ENCODE measurements around the gene TNC. TPM values are rescaled to one million over a fixed set of nuclear protein-coding genes. Genes with fewer than 3 reads are reported as not detected.

The TNC gene
- total RNA-seq, 3 donors from 2014 or later (not counting 1 experiment from before 2014, with no cell fraction given) = not detected

DNA sequence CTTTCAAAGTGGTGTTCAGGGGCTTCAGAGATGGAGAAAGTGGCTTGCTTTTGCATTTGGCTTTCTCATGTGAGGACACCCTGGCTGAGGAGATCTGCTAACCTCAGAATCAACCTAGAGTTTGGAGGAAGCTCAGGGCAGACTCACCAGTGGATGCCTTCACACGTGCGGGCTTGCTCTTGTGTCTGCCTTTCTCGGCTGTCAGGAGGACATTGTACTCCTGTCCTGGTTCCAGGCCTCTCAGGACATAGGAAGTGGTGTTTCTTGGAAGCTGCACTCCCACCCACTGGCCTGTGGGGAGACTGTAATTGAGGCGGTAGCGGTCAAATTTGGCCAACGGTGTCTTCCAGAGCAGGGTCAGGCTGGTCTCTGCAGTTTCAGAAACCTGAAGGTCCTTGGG lies 44.5 kb downstream of the TNC start:
- WGBS (ENCODE audit: insufficient coverage) = 95% methylated on average over 6 of the region's 6 CpGs
- Mint-ChIP-seq H3K27ac (no peak overlapping the region), H3K27me3 (ENCODE audit: low read depth in 2 of 2) (peaks cover 0 to 13% of the 10 kb centered on the region in 2 donors), H3K9me3 (no peaks in the 10 kb centered on the region), H3K4me3 (no peak overlapping the region), H3K36me3 (no peaks in the 10 kb centered on the region), H3K4me1 (no peaks in the 10 kb centered on the region)
- no peaks in the 10 kb centered on the region for H3K4me1 ChIP-seq (ENCODE audit: control insufficient read depth, insufficient read depth, low read length)
- H3K9me3 ChIP-seq (ENCODE audit: control insufficient read depth, insufficient read depth, low read length) = no peaks in the 10 kb centered on the region
- H3K27ac ChIP-seq (ENCODE audit: low read length) = no peak overlapping the region
- no peaks in the 10 kb centered on the region for H3K36me3 ChIP-seq (ENCODE audit: control insufficient read depth, insufficient read depth, low read length)
- ATAC-seq (no peak), DNase-seq (no peak)
- no peaks in the 10 kb centered on the region for H3K27me3 ChIP-seq (ENCODE audit: control insufficient read depth, insufficient read depth, low read length)
- TF ChIP-seq, protein P1, sequence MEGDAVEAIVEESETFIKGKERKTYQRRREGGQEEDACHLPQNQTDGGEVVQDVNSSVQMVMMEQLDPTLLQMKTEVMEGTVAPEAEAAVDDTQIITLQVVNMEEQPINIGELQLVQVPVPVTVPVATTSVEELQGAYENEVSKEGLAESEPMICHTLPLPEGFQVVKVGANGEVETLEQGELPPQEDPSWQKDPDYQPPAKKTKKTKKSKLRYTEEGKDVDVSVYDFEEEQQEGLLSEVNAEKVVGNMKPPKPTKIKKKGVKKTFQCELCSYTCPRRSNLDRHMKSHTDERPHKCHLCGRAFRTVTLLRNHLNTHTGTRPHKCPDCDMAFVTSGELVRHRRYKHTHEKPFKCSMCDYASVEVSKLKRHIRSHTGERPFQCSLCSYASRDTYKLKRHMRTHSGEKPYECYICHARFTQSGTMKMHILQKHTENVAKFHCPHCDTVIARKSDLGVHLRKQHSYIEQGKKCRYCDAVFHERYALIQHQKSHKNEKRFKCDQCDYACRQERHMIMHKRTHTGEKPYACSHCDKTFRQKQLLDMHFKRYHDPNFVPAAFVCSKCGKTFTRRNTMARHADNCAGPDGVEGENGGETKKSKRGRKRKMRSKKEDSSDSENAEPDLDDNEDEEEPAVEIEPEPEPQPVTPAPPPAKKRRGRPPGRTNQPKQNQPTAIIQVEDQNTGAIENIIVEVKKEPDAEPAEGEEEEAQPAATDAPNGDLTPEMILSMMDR (IDR thresholded peaks at IDR 0.05) = no peak
- no peak overlapping the region for H3K4me3 ChIP-seq (ENCODE audit: low read length)
- intact Hi-C loops (cut with micrococcal nuclease) = no loop called here

DNA sequence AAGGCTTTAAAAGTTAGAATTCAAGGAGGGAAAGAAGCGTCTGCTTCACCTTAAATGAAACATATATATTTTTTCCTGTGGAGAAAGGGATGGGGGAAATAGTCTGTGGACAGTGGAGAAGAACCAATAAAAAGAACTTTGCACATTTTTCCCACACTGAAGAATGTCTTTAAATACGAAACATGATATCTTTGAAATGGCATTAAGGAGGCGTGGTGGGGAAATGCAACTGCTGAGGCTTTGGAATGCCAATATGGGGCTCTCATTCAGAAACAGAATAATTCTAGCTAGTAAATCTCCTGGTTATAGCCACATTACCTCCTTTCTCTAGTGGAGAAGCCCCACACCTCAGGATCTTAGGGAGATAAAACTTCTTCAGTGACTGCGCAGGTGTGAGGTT lies 46.8 kb downstream of the TNC start:
- H3K27ac ChIP-seq (ENCODE audit: low read length) = no peak overlapping the region
- no peaks in the 10 kb centered on the region for H3K4me1 Mint-ChIP-seq
- no peaks in the 10 kb centered on the region for H3K36me3 ChIP-seq (ENCODE audit: control insufficient read depth, insufficient read depth, low read length)
- no peaks in the 10 kb centered on the region for H3K4me1 ChIP-seq (ENCODE audit: control insufficient read depth, insufficient read depth, low read length)
- no peak for DNase-seq
- H3K9me3 Mint-ChIP-seq = no peaks in the 10 kb centered on the region
- WGBS (ENCODE audit: insufficient coverage) = 100% methylated on average over 2 of the region's 4 CpGs
- no peak for ATAC-seq
- no peaks in the 10 kb centered on the region for H3K27me3 ChIP-seq (ENCODE audit: control insufficient read depth, insufficient read depth, low read length)
- TF ChIP-seq, protein P1 (IDR thresholded peaks at IDR 0.05) = no peak
- intact Hi-C loops (cut with micrococcal nuclease) = no loop called here
- peaks cover 6 to 13% of the 10 kb centered on the region in 2 donors for H3K27me3 Mint-ChIP-seq (ENCODE audit: low read depth in 2 of 2)
- no peaks in the 10 kb centered on the region for H3K36me3 Mint-ChIP-seq
- no peak overlapping the region for H3K4me3 ChIP-seq (ENCODE audit: low read length)
- H3K9me3 ChIP-seq (ENCODE audit: control insufficient read depth, insufficient read depth, low read length) = no peaks in the 10 kb centered on the region
- no peak overlapping the region for H3K27ac Mint-ChIP-seq
- H3K4me3 Mint-ChIP-seq = no peak overlapping the region

DNA sequence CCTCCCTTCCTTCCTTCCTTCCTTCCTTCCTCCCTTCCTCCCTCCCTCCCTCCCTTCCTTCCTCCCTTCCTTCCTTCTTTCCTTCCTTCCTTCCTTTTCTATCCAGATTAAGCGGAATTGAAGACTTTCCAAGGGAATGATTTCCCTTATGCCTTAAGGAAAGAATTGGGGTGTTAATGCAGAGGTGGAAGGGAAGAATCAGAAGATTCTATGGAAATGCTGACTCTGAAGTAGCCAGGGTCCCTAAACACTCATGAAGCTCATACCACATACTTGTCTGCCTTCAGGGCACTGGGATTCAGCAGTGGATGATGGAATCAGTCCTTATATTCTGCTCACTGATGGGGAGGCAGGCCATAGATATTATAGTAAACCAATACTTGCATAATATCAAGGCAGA lies 48.2 kb downstream of the TNC start:
- Histone ChIP-seq H3K4me1 (ENCODE audit: control insufficient read depth, insufficient read depth, low read length) (no peaks in the 10 kb centered on the region), H3K27ac (ENCODE audit: low read length) (no peak overlapping the region), H3K9me3 (ENCODE audit: control insufficient read depth, insufficient read depth, low read length) (no peaks in the 10 kb centered on the region), H3K4me3 (ENCODE audit: low read length) (no peak overlapping the region), H3K36me3 (ENCODE audit: control insufficient read depth, insufficient read depth, low read length) (no peaks in the 10 kb centered on the region), H3K27me3 (ENCODE audit: control insufficient read depth, insufficient read depth, low read length) (no peaks in the 10 kb centered on the region)
- intact Hi-C loops (cut with micrococcal nuclease) = no loop called here
- ATAC-seq (no peak), DNase-seq (no peak)
- no peaks in the 10 kb centered on the region for H3K36me3 Mint-ChIP-seq
- WGBS (ENCODE audit: insufficient coverage) = 100% methylated on average over 1 of the region's 1 CpG
- peaks cover 6 to 13% of the 10 kb centered on the region in 2 donors for H3K27me3 Mint-ChIP-seq (ENCODE audit: low read depth in 2 of 2)
- H3K9me3 Mint-ChIP-seq = no peaks in the 10 kb centered on the region
- TF ChIP-seq, protein P1 (IDR thresholded peaks at IDR 0.05) = no peak
- no peaks in the 10 kb centered on the region for H3K4me1 Mint-ChIP-seq
- H3K27ac Mint-ChIP-seq = no peak overlapping the region
- H3K4me3 Mint-ChIP-seq = no peak overlapping the region

DNA sequence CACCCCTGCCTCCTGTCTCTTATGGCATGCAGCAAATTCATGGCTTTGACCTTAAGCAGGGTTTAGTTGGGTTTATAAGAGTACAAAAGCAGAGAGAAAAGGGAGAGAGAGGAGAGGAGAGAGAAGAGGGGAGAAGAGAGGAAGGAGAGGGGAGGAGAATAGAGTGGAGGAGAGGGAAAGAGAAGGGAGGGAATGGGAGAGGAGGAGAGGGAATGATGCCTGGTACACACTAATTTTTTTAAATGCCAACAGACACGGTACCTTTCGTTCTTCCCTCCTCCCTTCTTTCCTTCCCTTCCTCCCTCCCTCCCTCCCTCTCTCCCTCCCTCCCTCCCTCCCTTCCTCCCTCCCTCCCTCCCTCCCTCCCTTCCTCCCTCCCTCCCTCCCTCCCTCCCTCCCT lies 48.7 kb downstream of the TNC start:
- H3K4me3 Mint-ChIP-seq = no peak overlapping the region
- H3K4me1 Mint-ChIP-seq = no peaks in the 10 kb centered on the region
- intact Hi-C loops (cut with micrococcal nuclease) = no loop called here

More for the DNA sequence above, 48.7 kb downstream of the TNC start:
- no CpG with 5 or more reads among the region's 2 CpGs for WGBS (ENCODE audit: insufficient coverage)
- Mint-ChIP-seq H3K9me3 (no peaks in the 10 kb centered on the region), H3K27me3 (ENCODE audit: low read depth in 2 of 2) (peaks cover 6 to 10% of the 10 kb centered on the region in 2 donors), H3K36me3 (no peaks in the 10 kb centered on the region), H3K27ac (no peak overlapping the region)
- TF ChIP-seq, protein P1 (IDR thresholded peaks at IDR 0.05) = no peak
- H3K27me3 ChIP-seq (ENCODE audit: control insufficient read depth, insufficient read depth, low read length) = no peaks in the 10 kb centered on the region
- ATAC-seq (no peak), DNase-seq (no peak)
- no peak overlapping the region for H3K4me3 ChIP-seq (ENCODE audit: low read length)
- H3K36me3 ChIP-seq (ENCODE audit: control insufficient read depth, insufficient read depth, low read length) = no peaks in the 10 kb centered on the region
- H3K4me1 ChIP-seq (ENCODE audit: control insufficient read depth, insufficient read depth, low read length) = no peaks in the 10 kb centered on the region
- H3K9me3 ChIP-seq (ENCODE audit: control insufficient read depth, insufficient read depth, low read length) = no peaks in the 10 kb centered on the region
- H3K27ac ChIP-seq (ENCODE audit: low read length) = no peak overlapping the region
